Measurements from ENCODE around the gene MLLT3.
A peak's percentile ranks its signal among the peaks of the same experiment; 100 is the strongest.
"Not testable (repeated sequence)": the region's sequence is repeated elsewhere in the genome, so short reads cannot be mapped to it uniquely, and the experiment has no call there.

Gene MLLT3

DNA sequence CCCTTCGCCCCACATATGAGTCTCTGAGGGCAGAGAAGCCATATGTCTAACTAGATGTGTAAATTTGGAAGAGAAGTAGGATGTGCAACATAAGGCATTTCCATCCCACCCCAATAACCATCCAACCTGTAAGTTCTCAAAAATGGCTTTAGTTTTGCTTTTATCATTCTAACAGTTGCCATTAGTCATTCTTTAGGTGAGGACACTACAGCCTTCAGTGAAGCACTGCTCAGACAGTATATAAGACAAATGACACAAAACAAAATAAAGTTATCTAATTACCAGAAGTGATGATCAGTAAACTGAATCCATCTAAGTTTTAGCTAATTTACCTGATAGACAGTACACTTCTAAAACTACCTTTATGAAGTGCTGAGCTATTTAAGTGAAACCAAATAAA lies 23.9 kb downstream of the MLLT3 start:
- H3K27me3 Mint-ChIP-seq (ENCODE audit: low read depth) = no peaks in the 10 kb centered on the region
- no peak overlapping the region for H3K27ac Mint-ChIP-seq
- peak overlapping the region; percentile 24 for H3K4me3 Mint-ChIP-seq
- H3K36me3 Mint-ChIP-seq (ENCODE audit: low read depth) = peaks cover 15% of the 10 kb centered on the region
- peaks cover 47% of the 10 kb centered on the region for H3K4me1 Mint-ChIP-seq (ENCODE audit: low read depth)
- no peak for DNase-seq (ENCODE audit: low spot score)
- no peaks in the 10 kb centered on the region for H3K9me3 Mint-ChIP-seq

GRCh38 chr9:20597862-20598261 lies 24.4 kb downstream of the MLLT3 start:
- H3K4me1 Mint-ChIP-seq (ENCODE audit: low read depth) = peaks cover 43% of the 10 kb centered on the region
- H3K27me3 Mint-ChIP-seq (ENCODE audit: low read depth) = no peaks in the 10 kb centered on the region
- no peaks in the 10 kb centered on the region for H3K9me3 Mint-ChIP-seq
- H3K4me3 Mint-ChIP-seq = no peak overlapping the region
- H3K27ac Mint-ChIP-seq = no peak overlapping the region
- H3K36me3 Mint-ChIP-seq (ENCODE audit: low read depth) = peaks cover 15% of the 10 kb centered on the region
- no peak for DNase-seq (ENCODE audit: low spot score)

DNA sequence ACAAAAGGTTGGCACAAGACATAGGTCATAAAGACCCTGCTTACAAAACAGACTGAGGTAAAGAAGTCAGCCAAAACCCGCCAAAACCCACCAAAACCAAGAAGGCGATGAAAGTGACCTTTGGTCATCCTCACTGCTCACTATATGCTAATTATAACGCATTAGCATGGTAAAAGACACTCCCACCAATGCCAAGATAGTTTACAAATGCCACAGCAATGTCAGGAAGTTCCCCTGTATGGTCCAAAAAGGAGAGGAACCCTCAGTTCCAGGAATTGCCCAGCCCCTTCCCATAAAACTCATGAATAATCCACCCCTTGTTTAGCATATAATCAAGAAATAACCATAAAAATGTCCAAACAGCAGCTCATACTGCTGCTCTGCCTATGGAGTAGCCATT lies 27.7 kb downstream of the MLLT3 start:
- DNase-seq (ENCODE audit: low spot score) = no peak
- H3K27me3 Mint-ChIP-seq (ENCODE audit: low read depth) = no peaks in the 10 kb centered on the region
- no peak overlapping the region for H3K4me3 Mint-ChIP-seq
- peaks cover 26% of the 10 kb centered on the region for H3K4me1 Mint-ChIP-seq (ENCODE audit: low read depth)
- H3K9me3 Mint-ChIP-seq = peaks cover 5% of the 10 kb centered on the region
- H3K27ac Mint-ChIP-seq = no peak overlapping the region
- H3K36me3 Mint-ChIP-seq (ENCODE audit: low read depth) = peaks cover 24% of the 10 kb centered on the region

- H3K36me3 Mint-ChIP-seq (ENCODE audit: low read depth) = peaks cover 23% of the 10 kb centered on the region
- no peak overlapping the region for H3K27ac Mint-ChIP-seq
- peaks cover 5% of the 10 kb centered on the region for H3K9me3 Mint-ChIP-seq
- H3K4me1 Mint-ChIP-seq (ENCODE audit: low read depth) = peaks cover 21% of the 10 kb centered on the region
- DNase-seq (ENCODE audit: low spot score) = no peak
- H3K4me3 Mint-ChIP-seq = no peak overlapping the region
- no peaks in the 10 kb centered on the region for H3K27me3 Mint-ChIP-seq (ENCODE audit: low read depth)
These were observed 28.8 kb downstream of the MLLT3 start for GRCh38 chr9:20593537-20593936.

DNA sequence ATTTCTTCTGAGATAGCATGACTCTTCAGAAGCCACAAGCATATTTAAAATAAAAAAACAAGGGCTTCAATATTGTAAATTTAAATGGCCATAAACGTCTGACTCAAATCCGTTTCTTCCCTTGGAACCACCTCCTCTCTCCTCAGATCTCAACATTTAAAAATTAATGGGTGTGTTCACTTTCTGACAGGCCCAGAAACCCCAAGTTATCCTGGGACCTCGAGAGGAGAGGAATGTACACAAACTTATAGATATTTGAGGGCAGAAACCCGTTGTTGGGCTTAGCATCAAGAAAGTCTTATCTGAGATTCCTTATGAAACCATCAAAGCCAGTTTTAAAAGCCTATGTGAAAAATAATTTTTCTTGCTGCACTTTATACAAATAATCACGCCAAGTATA lies 29.2 kb downstream of the MLLT3 start:
- Mint-ChIP-seq H3K27me3 (ENCODE audit: low read depth) (no peaks in the 10 kb centered on the region), H3K4me3 (no peak overlapping the region), H3K9me3 (peaks cover 5% of the 10 kb centered on the region), H3K27ac (no peak overlapping the region), H3K36me3 (ENCODE audit: low read depth) (peaks cover 22% of the 10 kb centered on the region), H3K4me1 (ENCODE audit: low read depth) (peaks cover 18% of the 10 kb centered on the region)
- DNase-seq (ENCODE audit: low spot score) = no peak

GRCh38 chr9:20592673-20593072 lies 29.6 kb downstream of the MLLT3 start:
- H3K27ac Mint-ChIP-seq = no peak overlapping the region
- H3K9me3 Mint-ChIP-seq = peaks cover 5% of the 10 kb centered on the region
- H3K4me1 Mint-ChIP-seq (ENCODE audit: low read depth) = peaks cover 14% of the 10 kb centered on the region
- H3K27me3 Mint-ChIP-seq (ENCODE audit: low read depth) = no peaks in the 10 kb centered on the region
- H3K36me3 Mint-ChIP-seq (ENCODE audit: low read depth) = peaks cover 22% of the 10 kb centered on the region
- DNase-seq (ENCODE audit: low spot score) = no peak
- no peak overlapping the region for H3K4me3 Mint-ChIP-seq

DNA sequence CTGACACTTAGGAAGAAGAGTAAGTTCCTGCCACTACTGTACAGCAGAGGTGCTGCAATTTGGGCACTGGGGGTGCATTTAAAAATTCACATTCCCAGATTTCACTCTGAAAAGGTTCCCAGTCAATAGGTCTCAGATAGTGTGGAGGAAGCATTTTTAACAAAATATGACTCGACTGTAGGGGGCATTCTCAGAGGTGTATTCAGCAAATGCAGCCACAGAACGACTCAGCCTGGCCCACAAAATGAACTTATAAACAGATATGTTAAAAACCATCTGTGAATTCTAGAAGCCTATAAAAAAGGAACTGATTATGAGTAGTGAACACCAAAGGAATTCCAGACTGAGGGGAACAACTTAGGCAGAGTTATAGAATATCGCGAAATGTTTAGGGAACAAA lies 31.1 kb downstream of the MLLT3 start:
- Mint-ChIP-seq H3K36me3 (ENCODE audit: low read depth) (peaks cover 26% of the 10 kb centered on the region), H3K27me3 (ENCODE audit: low read depth) (no peaks in the 10 kb centered on the region), H3K27ac (no peak overlapping the region), H3K4me1 (ENCODE audit: low read depth) (peaks cover 11% of the 10 kb centered on the region), H3K4me3 (no peak overlapping the region), H3K9me3 (peaks cover 5% of the 10 kb centered on the region)
- no peak for DNase-seq (ENCODE audit: low spot score)

DNA sequence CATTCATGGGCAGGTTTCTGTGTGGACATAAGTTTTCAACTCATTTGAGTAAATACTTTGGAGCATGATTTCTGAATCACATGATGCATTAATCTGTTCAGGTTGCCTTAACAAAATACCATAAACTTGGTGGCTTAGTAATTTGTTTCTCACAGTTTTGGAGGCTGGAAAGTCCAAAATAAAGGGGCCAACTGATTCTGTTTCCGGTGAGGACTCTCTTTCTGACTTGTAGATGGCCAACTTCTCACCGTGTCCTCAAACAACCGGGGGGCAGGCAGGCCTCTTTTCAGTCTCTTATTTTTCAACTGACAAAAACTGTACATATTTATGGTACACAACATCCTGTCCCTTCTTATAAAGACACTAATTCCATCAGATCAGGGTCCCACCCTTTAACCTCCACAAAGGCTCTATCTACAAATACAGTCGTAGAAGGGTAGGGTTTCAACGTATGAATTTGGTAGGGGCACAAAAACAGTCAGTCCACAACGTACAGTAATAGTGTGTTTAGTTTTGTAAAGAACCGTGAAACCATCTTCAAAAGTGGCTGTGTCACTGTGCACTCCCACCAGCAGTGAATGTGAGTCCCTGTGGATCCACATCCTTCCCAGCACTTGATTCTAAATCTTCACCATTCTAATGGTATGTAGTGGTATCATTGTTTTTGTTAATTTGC lies 37.2 kb downstream of the MLLT3 start:
- H3K4me3 Mint-ChIP-seq = no peak overlapping the region
- no peaks in the 10 kb centered on the region for H3K27me3 Mint-ChIP-seq (ENCODE audit: low read depth)
- no peak for DNase-seq (ENCODE audit: low spot score)
- no peaks in the 10 kb centered on the region for H3K9me3 Mint-ChIP-seq
- H3K4me1 Mint-ChIP-seq (ENCODE audit: low read depth) = peaks cover 33% of the 10 kb centered on the region
- no peak overlapping the region for H3K27ac Mint-ChIP-seq
- peaks cover 48% of the 10 kb centered on the region for H3K36me3 Mint-ChIP-seq (ENCODE audit: low read depth)

GRCh38 chr9:20583088-20583487 lies 39.2 kb downstream of the MLLT3 start:
- Mint-ChIP-seq H3K36me3 (ENCODE audit: low read depth) (peaks cover 45% of the 10 kb centered on the region), H3K4me1 (ENCODE audit: low read depth) (peaks cover 41% of the 10 kb centered on the region)
- H3K27me3 Mint-ChIP-seq (ENCODE audit: low read depth); H3K27ac Mint-ChIP-seq; H3K9me3 Mint-ChIP-seq; H3K4me3 Mint-ChIP-seq; DNase-seq (ENCODE audit: low spot score): not testable (repeated sequence)

DNA sequence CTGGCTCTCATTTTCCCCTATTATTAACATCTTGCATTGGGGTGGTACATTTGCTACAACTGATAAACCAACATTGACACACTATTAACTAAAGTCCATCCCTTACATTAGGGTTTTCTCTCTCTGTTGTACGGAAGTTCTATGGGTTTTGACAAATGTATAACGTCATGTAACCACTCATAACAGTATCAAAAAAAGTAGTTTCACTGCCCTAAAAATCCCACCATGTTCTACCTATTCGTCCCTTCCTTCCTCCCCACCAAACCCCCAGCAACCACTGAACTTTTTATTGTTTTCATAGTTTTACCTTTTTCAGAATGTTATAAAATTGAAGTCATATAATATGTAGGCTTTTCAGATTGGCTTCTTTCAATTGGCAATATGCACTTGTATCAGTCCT lies 40.1 kb downstream of the MLLT3 start:
- Mint-ChIP-seq H3K36me3 (ENCODE audit: low read depth) (peaks cover 52% of the 10 kb centered on the region), H3K4me3 (no peak overlapping the region), H3K27me3 (ENCODE audit: low read depth) (no peaks in the 10 kb centered on the region), H3K27ac (no peak overlapping the region), H3K9me3 (peaks cover 4% of the 10 kb centered on the region), H3K4me1 (ENCODE audit: low read depth) (peaks cover 45% of the 10 kb centered on the region)
- DNase-seq (ENCODE audit: low spot score) = no peak

DNA sequence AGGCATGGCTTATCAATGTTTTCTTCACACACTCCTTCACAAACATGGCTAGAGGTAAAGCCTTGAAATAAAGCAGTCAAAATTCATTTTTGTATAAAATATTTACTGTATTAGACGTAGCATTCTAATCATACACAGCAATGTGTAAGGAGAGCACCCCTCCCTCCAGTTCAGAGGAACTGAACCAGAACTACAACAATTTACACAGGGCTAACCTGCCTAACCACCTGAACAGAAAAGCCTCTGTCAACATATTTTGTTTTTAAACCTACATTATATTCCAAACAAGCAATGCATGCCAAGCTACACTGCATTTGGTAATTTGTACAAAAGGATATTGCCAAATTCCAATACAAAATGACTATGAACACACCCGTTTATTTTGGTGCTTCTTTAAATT lies 41.6 kb downstream of the MLLT3 start:
- Mint-ChIP-seq H3K27me3 (ENCODE audit: low read depth) (no peaks in the 10 kb centered on the region), H3K27ac (no peak overlapping the region), H3K9me3 (peaks cover 16% of the 10 kb centered on the region), H3K4me3 (no peak overlapping the region), H3K4me1 (ENCODE audit: low read depth) (peaks cover 49% of the 10 kb centered on the region), H3K36me3 (ENCODE audit: low read depth) (peaks cover 55% of the 10 kb centered on the region)
- no peak for DNase-seq (ENCODE audit: low spot score)

- H3K9me3 Mint-ChIP-seq = peaks cover 24% of the 10 kb centered on the region
- H3K36me3 Mint-ChIP-seq (ENCODE audit: low read depth) = peaks cover 58% of the 10 kb centered on the region
- no peak overlapping the region for H3K27ac Mint-ChIP-seq
- peak overlapping the region; percentile 1 for H3K4me3 Mint-ChIP-seq
- peaks cover 49% of the 10 kb centered on the region for H3K4me1 Mint-ChIP-seq (ENCODE audit: low read depth)
- DNase-seq (ENCODE audit: low spot score) = no peak
- no peaks in the 10 kb centered on the region for H3K27me3 Mint-ChIP-seq (ENCODE audit: low read depth)
These were observed 42.6 kb downstream of the MLLT3 start for GRCh38 chr9:20579524-20580314.

- Mint-ChIP-seq H3K9me3 (peaks cover 24% of the 10 kb centered on the region), H3K27me3 (ENCODE audit: low read depth) (no peaks in the 10 kb centered on the region), H3K27ac (no peak overlapping the region), H3K4me3 (no peak overlapping the region), H3K4me1 (ENCODE audit: low read depth) (peaks cover 37% of the 10 kb centered on the region), H3K36me3 (ENCODE audit: low read depth) (peaks cover 37% of the 10 kb centered on the region)
- no peak for DNase-seq (ENCODE audit: low spot score)
These were observed 49.3 kb downstream of the MLLT3 start for GRCh38 chr9:20573023-20573422.

DNA sequence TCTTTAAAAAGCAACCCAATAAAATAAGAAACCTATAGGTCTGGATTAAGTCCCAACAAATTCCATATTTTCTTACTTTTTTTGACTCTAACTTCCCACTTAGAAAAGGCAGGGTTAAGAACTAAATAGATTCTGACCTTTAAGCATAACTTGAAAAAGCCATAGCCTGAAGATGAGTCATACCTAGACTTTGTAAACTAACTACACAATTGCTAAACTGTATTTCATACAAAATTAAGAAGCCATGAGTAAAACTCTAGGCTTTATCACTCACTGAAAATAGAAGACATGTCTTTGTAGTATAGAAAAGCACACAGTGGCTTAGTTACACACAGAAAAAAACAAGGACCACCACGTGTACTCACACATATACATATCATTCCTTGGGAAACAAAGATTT lies 51.5 kb downstream of the MLLT3 start:
- Mint-ChIP-seq H3K27ac (no peak overlapping the region), H3K4me3 (no peak overlapping the region), H3K9me3 (peaks cover 8% of the 10 kb centered on the region)

More for the DNA sequence above, 51.5 kb downstream of the MLLT3 start:
- DNase-seq (ENCODE audit: low spot score) = no peak
- H3K27me3 Mint-ChIP-seq (ENCODE audit: low read depth) = no peaks in the 10 kb centered on the region
- H3K36me3 Mint-ChIP-seq (ENCODE audit: low read depth) = peaks cover 18% of the 10 kb centered on the region
- peaks cover 32% of the 10 kb centered on the region for H3K4me1 Mint-ChIP-seq (ENCODE audit: low read depth)
